Measurements from ENCODE around the gene RIPOR2.

GRCh38 chr6:24901698-24902328 lies 33.9 kb downstream of the RIPOR2 start:
- TF ChIP-seq CTCF (IDR thresholded peaks at IDR 0.05) (no peak), POLR2A (IDR thresholded peaks at IDR 0.05) (no peak), EP300 (IDR thresholded peaks at IDR 0.05) (no peak)

All from tibial nerve (tissue), 4 donors.